ENCODE data around the gene SOAT1.
"Not testable (repeated sequence)": the region's sequence is repeated elsewhere in the genome, so short reads cannot be mapped to it uniquely, and the experiment has no call there.

The SOAT1 gene

GRCh38 chr1:179293340-179294327 is at the start of gene SOAT1:
Gene SOAT1, plus strand, starts transcription at chr1:179293797. Its CDS starts 8,888 bp downstream, at chr1:179302685.
- peak; percentile 92 to 93 for DNase-seq (ENCODE audit: extremely low read depth in 1 of 2, low read depth in 1 of 2)

GRCh38 chr1:179245426-179245825 is 48.2 kb upstream of the SOAT1 start:
- DNase-seq (ENCODE audit: extremely low read depth in 1 of 2, low read depth in 1 of 2): not testable (repeated sequence)

DNA sequence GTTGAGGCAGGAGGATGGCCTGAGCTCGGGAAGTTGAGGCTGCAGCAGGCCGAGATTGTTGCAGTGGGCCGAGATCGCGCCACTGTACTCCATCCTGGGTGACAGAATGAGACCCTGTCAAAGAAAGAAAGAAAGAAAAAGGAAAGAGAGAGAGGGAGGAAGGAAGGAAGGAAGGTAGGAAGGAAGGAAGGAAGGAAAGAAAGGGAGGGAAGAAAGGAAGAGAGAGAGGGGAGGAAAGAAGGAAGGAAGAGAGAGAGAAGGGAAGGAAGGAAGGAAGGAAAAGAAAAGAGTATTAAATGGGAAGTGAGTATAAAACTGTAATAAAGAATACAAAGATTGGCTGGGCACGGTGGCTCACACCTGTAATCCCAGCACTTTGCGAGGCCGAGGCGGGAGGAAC is 45.7 kb upstream of the SOAT1 start:
- DNase-seq (ENCODE audit: extremely low read depth in 1 of 2, low read depth in 1 of 2): no peak

- DNase-seq (ENCODE audit: extremely low read depth in 1 of 2, low read depth in 1 of 2): no peak
These were observed 41.9 kb upstream of the SOAT1 start for GRCh38 chr1:179251675-179252074.

DNA sequence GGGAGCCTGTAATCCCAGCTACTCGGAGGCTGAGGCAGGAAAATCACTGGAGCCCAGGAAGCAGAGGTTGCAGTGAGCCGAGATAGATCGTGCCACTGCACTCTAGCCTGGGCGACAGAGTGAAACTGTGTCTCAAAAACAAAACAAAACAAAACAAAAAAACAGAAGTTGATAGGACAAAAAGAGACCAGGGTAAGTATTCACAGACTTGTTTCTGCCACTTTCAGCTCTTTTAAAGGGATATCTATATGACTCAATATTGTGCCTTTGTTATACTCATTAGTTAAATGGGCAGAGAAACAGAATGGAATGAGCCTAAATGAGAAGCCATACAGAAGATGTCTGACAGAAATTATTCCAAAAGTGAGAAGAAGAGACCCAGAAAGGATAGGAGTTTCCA is 41.0 kb upstream of the SOAT1 start:
- no peak for DNase-seq (ENCODE audit: extremely low read depth in 1 of 2, low read depth in 1 of 2)

DNA sequence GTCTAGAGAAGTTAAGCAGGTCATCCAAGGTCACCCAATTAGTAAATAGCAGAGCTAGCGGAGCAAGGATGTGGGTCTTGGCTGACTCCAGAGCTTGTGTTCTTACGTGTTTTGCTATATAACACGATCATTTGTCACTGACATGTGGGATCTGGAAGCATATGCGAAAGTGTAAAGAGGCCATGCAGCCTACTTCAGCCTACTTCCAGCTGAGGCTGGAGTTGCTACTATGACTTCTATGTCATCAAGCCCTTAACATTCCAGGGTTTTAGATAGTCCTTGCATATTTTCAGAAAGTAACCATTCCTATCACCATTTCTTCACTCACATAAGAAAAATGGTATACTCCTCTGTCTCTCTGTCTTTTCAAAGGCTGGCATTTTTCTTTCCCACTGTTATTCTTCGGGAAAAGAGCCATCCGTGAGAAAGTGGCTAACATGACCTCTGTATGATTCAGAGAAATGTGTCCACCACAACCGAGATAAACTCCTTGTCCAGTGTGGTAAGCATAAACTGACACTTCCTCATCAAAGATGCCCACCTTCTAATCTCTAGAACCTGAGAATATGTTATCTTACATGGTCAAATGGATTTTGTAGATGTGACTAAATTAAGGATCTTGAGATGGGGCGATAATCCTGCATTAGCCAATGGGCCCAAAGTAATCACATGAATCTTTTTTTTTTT is 40.2 kb upstream of the SOAT1 start:
- no peak for DNase-seq (ENCODE audit: extremely low read depth in 1 of 2, low read depth in 1 of 2)

DNA sequence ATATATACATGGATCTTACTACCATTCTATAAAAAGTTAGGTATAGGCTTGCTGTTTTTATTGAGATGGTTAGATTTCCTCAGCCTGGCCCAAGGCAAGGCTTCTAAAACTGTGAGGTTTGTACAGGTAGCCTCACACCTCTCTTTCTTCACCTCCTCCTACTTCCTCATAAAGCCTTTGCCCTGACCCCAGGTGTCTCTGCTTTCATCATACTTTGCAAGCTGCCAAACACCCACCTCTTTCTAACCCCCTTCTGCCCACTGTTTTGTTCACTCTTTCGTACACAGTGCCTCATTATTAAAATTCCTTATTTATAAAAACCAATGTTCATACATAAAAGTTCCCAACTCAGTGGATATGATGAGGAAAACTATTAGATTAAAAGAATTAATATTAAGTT is 31.4 kb upstream of the SOAT1 start:
- DNase-seq (ENCODE audit: extremely low read depth in 1 of 2, low read depth in 1 of 2): no peak

GRCh38 chr1:179263121-179263520 is 30.5 kb upstream of the SOAT1 start:
- no peak for DNase-seq (ENCODE audit: extremely low read depth in 1 of 2, low read depth in 1 of 2)

DNA sequence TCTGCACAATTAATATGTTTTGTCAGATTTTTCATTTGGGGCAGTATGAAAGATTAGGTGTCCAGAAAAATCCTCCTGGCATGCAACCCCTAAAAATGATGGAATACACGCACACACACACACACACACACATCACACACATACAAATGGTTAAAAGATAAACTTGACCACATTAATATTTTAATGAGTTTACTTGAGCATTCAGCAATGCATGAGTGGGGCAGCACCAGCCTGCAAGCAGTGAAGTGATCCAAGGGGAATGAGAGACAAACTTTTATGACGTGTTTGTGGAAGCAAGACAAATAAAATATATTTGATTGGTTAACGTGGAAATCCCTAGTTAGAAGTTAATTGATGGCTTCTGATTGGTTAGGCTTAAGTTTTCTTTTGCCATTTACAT is 29.1 kb upstream of the SOAT1 start:
- DNase-seq (ENCODE audit: extremely low read depth in 1 of 2, low read depth in 1 of 2): no peak

GRCh38 chr1:179269071-179269470 is 24.5 kb upstream of the SOAT1 start:
- DNase-seq (ENCODE audit: extremely low read depth in 1 of 2, low read depth in 1 of 2): no peak

- not testable (repeated sequence) for DNase-seq (ENCODE audit: extremely low read depth in 1 of 2, low read depth in 1 of 2)
These were observed 19.2 kb upstream of the SOAT1 start for GRCh38 chr1:179274424-179274823.

DNA sequence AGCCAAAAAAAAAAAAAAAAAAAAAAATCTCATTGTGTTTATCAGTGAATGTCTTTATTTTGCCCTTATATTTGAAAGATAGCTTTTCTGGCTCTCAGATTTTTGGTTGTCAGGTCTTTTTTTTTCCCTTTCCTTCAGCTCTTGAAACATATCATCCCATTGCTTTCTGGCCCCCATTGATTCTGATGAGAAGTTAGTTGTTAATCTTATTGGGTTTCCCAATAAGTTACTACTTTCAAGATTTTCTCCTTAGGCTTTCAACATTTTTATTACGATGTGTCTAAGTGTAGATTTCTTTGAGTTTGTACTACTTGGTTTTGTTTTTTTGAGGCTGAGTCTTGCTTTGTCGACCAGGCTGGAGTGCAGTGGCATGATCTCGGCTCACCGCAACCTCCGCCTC is 14.7 kb upstream of the SOAT1 start:
- no peak for DNase-seq (ENCODE audit: extremely low read depth in 1 of 2, low read depth in 1 of 2)

DNA sequence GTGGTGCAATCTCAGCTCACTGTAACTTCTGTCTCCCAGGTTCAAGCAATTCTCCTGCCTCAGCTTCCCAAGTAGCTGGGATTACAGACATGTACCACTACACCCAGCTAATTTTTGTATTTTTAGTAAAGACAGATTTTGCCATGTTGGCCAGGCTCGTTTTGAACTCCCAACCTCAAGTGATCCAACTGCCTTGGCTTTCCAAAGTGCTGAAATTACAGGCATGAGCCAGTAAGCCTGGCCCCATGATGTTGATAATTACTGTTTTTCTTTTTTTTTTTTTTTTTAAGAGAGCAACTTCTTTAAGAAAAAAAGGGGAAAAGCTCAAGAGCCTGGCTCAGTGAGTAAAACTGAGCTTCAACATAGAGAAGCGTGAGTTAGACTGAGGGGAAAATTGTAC is 9.6 kb upstream of the SOAT1 start:
- no peak for DNase-seq (ENCODE audit: extremely low read depth in 1 of 2, low read depth in 1 of 2)

GRCh38 chr1:179287946-179288345 is 5.7 kb upstream of the SOAT1 start:
- no peak for DNase-seq (ENCODE audit: extremely low read depth in 1 of 2, low read depth in 1 of 2)

GRCh38 chr1:179288977-179289376 is 4.6 kb upstream of the SOAT1 start:
- DNase-seq (ENCODE audit: extremely low read depth in 1 of 2, low read depth in 1 of 2): no peak

DNA sequence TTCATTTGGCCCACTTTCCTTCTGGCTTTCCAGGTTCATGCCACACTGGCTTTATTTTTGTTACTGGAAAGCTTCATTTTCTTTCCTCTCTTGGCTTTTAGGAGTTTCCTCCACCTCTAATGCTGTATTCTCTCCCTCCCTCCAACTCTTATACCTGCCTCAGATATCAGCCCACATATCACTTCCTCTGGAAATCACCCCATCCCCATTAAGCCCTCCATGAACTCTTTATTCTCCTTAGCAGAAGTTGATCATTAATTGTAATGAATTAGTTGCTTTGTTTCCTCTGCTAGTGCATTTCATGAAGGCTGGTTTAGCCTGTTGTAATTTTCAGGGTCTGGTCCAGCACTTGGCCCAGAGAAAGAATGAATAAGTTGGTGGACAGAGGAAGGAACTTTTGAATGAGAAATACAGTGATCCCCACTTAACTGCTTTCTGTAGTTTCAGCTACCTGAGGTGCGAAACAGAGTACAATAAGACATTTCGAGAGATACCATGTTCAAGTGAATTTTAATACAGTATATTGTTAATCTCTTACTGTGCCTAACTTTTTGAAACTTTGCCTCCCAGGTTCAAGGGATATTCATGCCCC is 1.7 kb downstream of the SOAT1 start:
- DNase-seq (ENCODE audit: extremely low read depth in 1 of 2, low read depth in 1 of 2): no peak

- DNase-seq (ENCODE audit: extremely low read depth in 1 of 2, low read depth in 1 of 2): no peak
These were observed 2.9 kb downstream of the SOAT1 start for GRCh38 chr1:179296356-179297104.

DNA sequence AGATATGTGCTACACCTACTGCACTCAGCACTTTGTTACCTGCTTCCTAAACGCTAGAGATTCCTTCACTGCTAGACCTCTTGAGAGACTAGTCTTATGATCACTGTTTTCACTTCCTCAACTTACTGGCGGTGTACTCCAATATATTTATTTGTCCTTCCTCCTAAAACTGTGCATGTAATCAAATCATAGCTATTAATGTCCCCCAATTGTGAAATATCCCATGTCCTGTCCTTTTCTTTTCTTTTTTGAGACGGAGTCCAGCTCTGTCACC is 3.4 kb downstream of the SOAT1 start:
- DNase-seq (ENCODE audit: extremely low read depth in 1 of 2, low read depth in 1 of 2): no peak

DNA sequence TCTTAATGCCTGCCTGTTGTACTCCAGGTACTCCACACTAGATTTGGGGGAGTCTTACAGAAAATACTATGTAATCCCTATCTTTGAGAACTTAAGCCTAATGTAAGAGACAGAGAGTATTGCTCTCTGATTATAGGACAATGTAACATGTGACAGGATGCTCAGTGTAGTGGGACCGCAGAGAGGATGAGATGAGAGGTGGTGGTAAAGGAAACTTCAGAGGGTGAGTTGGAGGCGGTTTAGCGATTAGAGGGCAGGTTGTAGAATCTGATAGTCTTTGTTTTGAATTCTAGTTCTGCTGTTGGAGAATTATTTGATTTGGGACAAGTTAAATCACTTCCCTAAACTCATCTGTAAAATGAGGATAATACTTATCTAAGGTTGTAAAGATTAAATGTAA is 5.4 kb downstream of the SOAT1 start:
- DNase-seq (ENCODE audit: extremely low read depth in 1 of 2, low read depth in 1 of 2): peak in 1 of 2 donors; percentile 41

DNA sequence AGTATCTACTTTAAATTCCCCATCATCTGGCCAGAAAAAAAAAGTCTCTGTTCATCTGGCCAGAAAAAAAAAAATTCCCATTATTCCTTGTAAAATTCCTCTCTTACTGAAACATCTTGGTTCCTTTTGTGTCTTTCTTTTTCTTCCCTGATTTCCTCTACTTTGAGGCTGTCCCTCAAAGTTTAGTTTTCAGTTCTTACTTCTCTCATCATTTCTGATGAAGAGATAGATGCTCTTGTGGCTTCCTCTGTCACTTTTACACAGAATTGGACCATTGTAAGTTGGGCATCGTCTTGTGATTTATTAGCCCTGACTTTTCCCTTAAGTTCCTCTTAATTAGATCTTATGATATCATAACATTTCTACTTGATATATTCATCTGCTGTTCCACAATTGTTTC is 6.5 kb downstream of the SOAT1 start:
- DNase-seq (ENCODE audit: extremely low read depth in 1 of 2, low read depth in 1 of 2): no peak

DNA sequence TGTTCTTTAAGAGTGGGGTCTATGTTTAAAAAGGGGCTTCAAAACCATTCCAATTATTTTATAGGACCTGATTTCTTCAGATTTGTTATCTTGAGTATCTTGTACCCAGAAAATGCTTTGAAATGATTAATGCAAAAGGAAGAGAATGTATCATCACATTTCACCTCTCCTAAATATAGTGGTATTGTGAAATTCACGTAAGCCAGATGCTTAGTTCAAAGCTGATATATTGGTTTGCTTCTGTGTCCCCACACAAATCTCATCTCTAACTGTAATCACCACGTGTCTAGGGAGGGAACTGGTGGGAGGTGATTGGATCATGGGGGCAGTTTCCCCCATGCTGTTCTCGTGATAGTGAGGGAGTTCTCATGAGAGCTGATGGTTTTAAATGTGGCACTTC is 8.5 kb downstream of the SOAT1 start:
- no peak for DNase-seq (ENCODE audit: extremely low read depth in 1 of 2, low read depth in 1 of 2)

All from stimulated activated CD8-positive, alpha-beta memory T cell treated with anti-CD3 and anti-CD28 coated beads, Interleukin-7, amount 100 ng/mL, for 48 hours (primary cell).